K562 (cell line): ENCODE results near the gene CDCP1. TPM values are rescaled to one million over a fixed set of nuclear protein-coding genes. Genes with fewer than 3 reads are reported as not detected.

ENCODE experiments used
- BACH1 ChIP-seq: fragments of 200-800 bp; sonication (Bioruptor generic); IDR thresholded peaks from 2 replicates; pipeline ENCODE4 v1.6.1; 2016; ENCODE audit warnings: missing genetic modification characterization, missing compliant biosample characterization
- ESRRA ChIP-seq: fragments of 450-650 bp; IDR thresholded peaks from 2 replicates; pipeline ENCODE4 v1.6.1; 2014; ENCODE audit warnings: low read depth, mild to moderate bottlenecking, moderate library complexity, borderline replicate concordance
- FOSL1 ChIP-seq: fragments of 200-800 bp; sonication (Bioruptor generic); conservative IDR thresholded peaks from 2 replicates; pipeline ENCODE4 v1.6.1; 2016; ENCODE audit warnings: missing genetic modification characterization, missing compliant biosample characterization
- GABPA ChIP-seq: fragments of 200-800 bp; sonication (Bioruptor generic); conservative IDR thresholded peaks from 2 replicates; pipeline ENCODE4 v1.6.1; 2016; ENCODE audit warnings: low read depth, missing genetic modification characterization, missing compliant biosample characterization
- HCFC1 ChIP-seq: IDR thresholded peaks from 2 replicates; pipeline ENCODE4 v1.6.1; 2012; ENCODE audit warnings: low read depth, low read length, improper control_type of control experiment
- HDAC6 ChIP-seq: IDR thresholded peaks from 2 replicates; pipeline ENCODE4 v1.6.1; 2012; ENCODE audit warnings: low read depth, mild to moderate bottlenecking, control low read depth, inconsistent platforms, low read length, moderate library complexity
- HMGN3 ChIP-seq: IDR thresholded peaks from 2 replicates; pipeline ENCODE4 v1.6.1; 2011; ENCODE audit warnings: borderline replicate concordance, low read depth, mild to moderate bottlenecking, mixed read lengths, low read length; ENCODE audit not compliant: insufficient read length; ENCODE audit errors: extremely low read depth
- HNRNPLL ChIP-seq: fragments of 200-400 bp; formaldehyde crosslinking; IDR thresholded peaks from 2 replicates; pipeline ENCODE4 v1.6.1; 2017; ENCODE audit warnings: low read length, low read depth, mild to moderate bottlenecking; ENCODE audit not compliant: poor library complexity, severe bottlenecking
- NCOA2 ChIP-seq, 2 experiments: fragments of 450-650 bp; IDR thresholded peaks; 2 replicates each; pipeline ENCODE4 v1.6.1; 2018; ENCODE audit warnings: mild to moderate bottlenecking in 2 of 2, moderate library complexity in 1 of 2; ENCODE audit not compliant: partially characterized antibody in 2 of 2
- PCBP1 ChIP-seq: fragments of 200-400 bp; formaldehyde crosslinking; IDR thresholded peaks from 2 replicates; pipeline ENCODE4 v1.6.1; 2018; ENCODE audit warnings: mild to moderate bottlenecking, low read depth, low read length; ENCODE audit not compliant: poor library complexity, severe bottlenecking
- PTRF ChIP-seq: fragments of 450-650 bp; IDR thresholded peaks from 2 replicates; pipeline ENCODE4 v1.6.1; 2016; ENCODE audit warnings: mild to moderate bottlenecking, missing genetic modification characterization, missing compliant biosample characterization
- RBBP5 ChIP-seq: fragments of 200-600 bp; sonication (generic); IDR thresholded peaks from 2 replicates; pipeline ENCODE4 v1.6.1; 2012; ENCODE audit warnings: borderline replicate concordance, mild to moderate bottlenecking, low read length, control low read depth, inconsistent platforms; ENCODE audit not compliant: insufficient read depth, poor library complexity, severe bottlenecking
- RUNX1 ChIP-seq: sonication (generic); IDR thresholded peaks from 2 replicates; pipeline ENCODE4 v1.6.1; 2016; ENCODE audit warnings: antibody characterized with exemption, low read depth
- SMAD3 ChIP-seq: fragments of 450-650 bp; formaldehyde crosslinking; conservative IDR thresholded peaks from 2 replicates; pipeline ENCODE4 v1.4.0; 2020; ENCODE audit warnings: mild to moderate bottlenecking
- TBL1XR1 ChIP-seq, 2 experiments: IDR thresholded peaks; 2 replicates each; pipeline ENCODE4 v1.6.1; 2012; ENCODE audit warnings: improper control_type of control experiment in 2 of 2, low read length in 2 of 2, mild to moderate bottlenecking in 1 of 2
- XRCC3 ChIP-seq: fragments of 450-650 bp; IDR thresholded peaks from 2 replicates; pipeline ENCODE4 v1.6.1; 2017; ENCODE audit warnings: mild to moderate bottlenecking, moderate library complexity
- ZBTB1 ChIP-seq: sonication (generic); formaldehyde crosslinking; IDR thresholded peaks from 2 replicates; pipeline ENCODE4 v1.8.1; 2023; ENCODE audit warnings: missing genetic modification reagents, low read depth, mild to moderate bottlenecking, borderline replicate concordance
- ZNF12 ChIP-seq: sonication (generic); formaldehyde crosslinking; IDR thresholded peaks from 2 replicates; pipeline ENCODE4 v1.4.0; 2020; ENCODE audit warnings: mild to moderate bottlenecking, missing genetic modification reagents
- ZSCAN29 ChIP-seq: fragments of 450-650 bp; IDR thresholded peaks from 2 replicates; pipeline ENCODE4 v1.6.1; 2017
- polyA plus RNA-seq, 8 experiments: library from polyadenylated mRNA; depleted of rRNA in 4 of 8; stranded (reverse) in 5 of 8; unstranded in 3 of 8; fragments of >200 nt; fragmentation: Nextera tagmentation in 2 of 8; fragmentation: Illumina TruSeq in 1 of 8; extraction: Ambion mirVana in 2 of 8; extraction: Trizol in 1 of 8; gene quantifications; 2 replicates each; pipeline versions ENCODE4 v1.2.1 to v1.2.3, GENCODE V29; 2011 to 2014; ENCODE audit warnings: inconsistent platforms in 1 of 8, missing spikeins in 1 of 8
- total RNA-seq, 7 experiments: library from RNA; depleted of rRNA in 6 of 7; stranded (reverse); fragments of >200 nt in 6 of 7; fragmentation: Illumina TruSeq in 2 of 7; extraction: Trizol in 2 of 7; gene quantifications; 2 replicates each; pipeline versions ENCODE4 v1.2.1 to v1.2.3, GENCODE V29; 2011 to 2021; ENCODE audit warnings: low replicate concordance in 1 of 7
- TF ChIP-seq, protein P1 (sequence below): sonication (generic); formaldehyde crosslinking; IDR thresholded peaks from 2 replicates; pipeline ENCODE4 v1.9.0; 2022; ENCODE audit warnings: mild to moderate bottlenecking, missing genetic modification reagents
- TF ChIP-seq, protein P2 (sequence below): fragments of 450-650 bp; formaldehyde crosslinking; IDR thresholded peaks from 2 replicates; pipeline ENCODE4 v1.4.0; 2022; ENCODE audit warnings: missing genetic modification characterization

Gene CDCP1
- total and polyA plus RNA-seq, 9 of the 15 experiments (the other 6 are each of a cell fraction or from before 2014, with no cell fraction given): 3.9 to 16.4 (median 5.2) TPM

DNA sequence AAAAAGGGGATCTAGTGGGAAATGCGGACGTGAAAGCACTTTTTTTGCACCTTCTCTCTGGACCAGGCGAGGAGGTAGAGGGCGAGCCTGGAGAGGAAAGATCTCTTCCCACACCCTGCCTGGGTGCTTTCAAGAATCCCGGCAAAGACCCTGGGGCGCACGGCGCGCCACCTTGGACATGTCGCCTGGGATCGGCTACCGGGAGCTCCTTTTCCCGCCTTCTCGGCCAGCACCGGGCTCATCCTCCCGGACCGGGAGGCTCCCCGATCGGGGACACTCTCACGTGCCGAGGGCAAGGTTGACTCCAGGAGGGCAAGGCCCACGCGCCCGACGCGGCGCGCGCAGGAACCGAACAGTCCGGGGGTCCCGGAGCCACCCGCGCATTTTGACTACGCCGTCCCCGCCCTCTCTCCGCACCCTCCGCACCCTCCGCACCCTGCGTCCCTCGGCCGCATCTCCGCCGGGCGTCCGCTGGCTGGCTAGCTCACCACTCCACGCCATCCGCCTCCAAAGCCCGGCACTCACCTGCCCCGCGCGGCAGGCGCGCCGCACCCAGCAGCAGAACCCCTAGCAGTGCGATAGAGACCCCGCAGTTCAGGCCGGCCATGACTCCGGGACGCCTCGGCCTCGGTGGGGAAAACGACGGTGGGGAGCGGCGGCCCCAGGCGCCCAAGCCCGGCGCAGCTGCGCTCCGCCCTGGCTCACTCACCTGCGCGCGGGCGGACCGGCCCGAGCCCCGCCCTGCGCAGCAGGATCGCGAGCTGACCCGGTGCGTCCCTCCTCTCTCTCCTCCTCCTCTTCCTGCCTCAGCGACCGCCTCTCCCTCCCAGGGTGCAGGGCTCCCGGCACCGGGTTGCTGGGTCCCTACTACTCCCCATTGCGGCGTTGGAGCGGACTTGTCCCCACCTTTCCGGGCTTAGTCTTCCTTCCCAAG, at the start of gene CDCP1 (continued):
- TF ChIP-seq HDAC6 (0 out of 2 replicates have a peak, but pooled peaks have one; percentile 30), ZNF12 (CRISPR knock-in tag) (no peak), BACH1 (no peak), FOSL1 (tag) (no peak), TBL1XR1 (IDR thresholded peaks at IDR 0.05; ENCODE audit: low read length in 2 of 2) (no peak), NCOA2 (IDR thresholded peaks at IDR 0.05; ENCODE audit: partially characterized antibody in 2 of 2) (no peak), PTRF (tag) (no peak), HMGN3 (peak; percentile 20), RUNX1 (no peak), ZBTB1 (no peak), RBBP5 (peak; percentile 41), XRCC3 (no peak), GABPA (tag) (no peak; the same call in 1 of the 2 replicates), HNRNPLL (peak; percentile 98), ZSCAN29 (no peak), ESRRA (no peak), SMAD3 (CRISPR knock-in tag) (no peak), PCBP1 (no peak), HCFC1 (no peak)
- TF ChIP-seq, protein P1, sequence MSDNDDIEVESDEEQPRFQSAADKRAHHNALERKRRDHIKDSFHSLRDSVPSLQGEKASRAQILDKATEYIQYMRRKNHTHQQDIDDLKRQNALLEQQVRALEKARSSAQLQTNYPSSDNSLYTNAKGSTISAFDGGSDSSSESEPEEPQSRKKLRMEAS: peak; percentile 13; the same call in 1 of the 2 replicates
- TF ChIP-seq, protein P2, sequence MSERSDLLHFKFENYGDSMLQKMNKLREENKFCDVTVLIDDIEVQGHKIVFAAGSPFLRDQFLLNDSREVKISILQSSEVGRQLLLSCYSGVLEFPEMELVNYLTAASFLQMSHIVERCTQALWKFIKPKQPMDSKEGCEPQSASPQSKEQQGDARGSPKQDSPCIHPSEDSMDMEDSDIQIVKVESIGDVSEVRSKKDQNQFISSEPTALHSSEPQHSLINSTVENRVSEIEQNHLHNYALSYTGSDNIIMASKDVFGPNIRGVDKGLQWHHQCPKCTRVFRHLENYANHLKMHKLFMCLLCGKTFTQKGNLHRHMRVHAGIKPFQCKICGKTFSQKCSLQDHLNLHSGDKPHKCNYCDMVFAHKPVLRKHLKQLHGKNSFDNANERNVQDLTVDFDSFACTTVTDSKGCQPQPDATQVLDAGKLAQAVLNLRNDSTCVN (CRISPR knock-in tag): no peak
